ENCODE results near the gene ZC2HC1C. TPM values are rescaled to one million over a fixed set of nuclear protein-coding genes. Genes with fewer than 3 reads are reported as not detected.
"Not testable (repeated sequence)": the region's sequence is repeated elsewhere in the genome, so short reads cannot be mapped to it uniquely, and the experiment has no call there.

ZC2HC1C gene
- total RNA-seq, 1 experiment from 2014 or later = 4.1 TPM

DNA sequence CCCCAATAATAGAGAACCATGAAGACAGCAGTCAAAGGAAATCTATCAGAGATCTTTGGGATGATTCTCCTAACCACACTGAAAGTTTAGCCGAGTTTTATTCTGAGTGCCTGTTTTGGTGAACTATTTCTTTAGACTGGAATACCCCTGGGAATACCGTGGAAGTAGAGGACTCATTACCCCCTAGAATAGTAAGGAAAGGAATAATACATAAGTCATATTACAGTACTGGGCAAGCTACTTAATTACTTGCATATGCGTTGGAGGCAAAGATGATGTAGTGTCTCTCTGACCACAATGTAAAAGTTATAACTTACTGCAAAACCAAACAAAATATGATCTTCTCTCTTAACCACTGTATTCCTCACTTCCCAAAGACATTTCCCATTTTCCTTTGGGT is 25.5 kb downstream of the ZC2HC1C start:
- DNase-seq (ENCODE audit: low spot score) = no peak

- DNase-seq (ENCODE audit: low spot score) = no peak
These were observed 26.2 kb downstream of the ZC2HC1C start for GRCh38 chr14:75095690-75096089.

- no peak for DNase-seq (ENCODE audit: low spot score)
These were observed 27.5 kb downstream of the ZC2HC1C start for GRCh38 chr14:75096959-75097358.

DNA sequence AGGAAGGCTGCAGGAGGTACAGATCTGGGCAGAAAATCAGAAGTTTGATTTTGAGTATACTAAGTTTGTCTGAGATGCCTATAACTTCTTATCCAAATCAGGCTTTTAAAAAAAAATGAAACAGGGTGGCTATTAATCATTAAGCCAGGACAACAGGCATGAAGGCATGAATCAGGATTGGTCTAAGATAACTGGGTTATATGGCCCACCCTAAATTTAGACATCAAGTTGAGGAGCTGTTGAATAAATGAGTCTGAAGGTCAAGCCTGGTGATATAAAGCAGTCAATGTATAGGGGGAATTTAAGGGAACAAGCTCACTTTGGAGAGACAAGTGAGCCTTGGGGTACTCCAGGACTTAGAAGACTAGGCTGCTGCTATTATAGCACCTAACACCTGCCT is 28.8 kb downstream of the ZC2HC1C start:
- DNase-seq (ENCODE audit: low spot score) = no peak

DNA sequence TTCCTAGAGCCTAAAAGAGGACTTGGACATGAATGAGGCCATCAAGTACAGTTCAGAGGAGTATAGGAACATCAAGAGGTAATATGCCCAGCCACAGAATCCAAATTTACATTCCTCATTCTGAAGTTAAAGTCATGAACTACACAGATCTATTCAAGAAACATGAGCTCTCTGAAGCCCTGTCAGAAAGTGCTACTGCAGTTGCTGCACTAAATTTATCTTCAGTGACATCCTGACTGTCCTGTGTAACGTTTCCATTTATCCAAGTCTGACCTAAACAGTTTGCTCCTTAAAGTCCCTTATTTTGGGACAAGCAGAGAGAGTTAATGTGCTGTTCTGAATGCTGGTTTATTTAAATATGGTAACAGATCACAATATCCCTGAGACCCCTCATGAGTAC is 29.2 kb downstream of the ZC2HC1C start:
- DNase-seq (ENCODE audit: low spot score) = no peak

GRCh38 chr14:75101491-75101890 is 32.0 kb downstream of the ZC2HC1C start:
- no peak for DNase-seq (ENCODE audit: low spot score)

DNA sequence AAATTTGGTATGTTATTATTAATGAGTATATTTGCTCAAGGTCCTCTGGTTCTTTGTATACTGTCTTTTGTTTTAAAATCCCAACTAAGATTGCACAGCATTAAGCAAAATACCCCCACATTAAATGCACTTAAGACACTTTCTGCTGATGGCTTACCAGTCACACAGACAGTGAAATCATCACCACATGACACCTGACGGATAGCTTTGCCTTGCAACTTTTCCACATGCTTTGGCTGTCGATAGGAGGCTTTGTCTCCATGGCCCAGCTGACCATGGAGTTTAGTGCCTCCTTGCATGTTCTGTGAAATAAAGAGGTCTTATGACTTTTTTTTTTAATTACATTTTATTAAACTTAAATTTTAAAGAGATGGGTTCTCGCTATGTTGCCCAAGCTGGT is 37.7 kb downstream of the ZC2HC1C start:
- DNase-seq (ENCODE audit: low spot score) = no peak

DNA sequence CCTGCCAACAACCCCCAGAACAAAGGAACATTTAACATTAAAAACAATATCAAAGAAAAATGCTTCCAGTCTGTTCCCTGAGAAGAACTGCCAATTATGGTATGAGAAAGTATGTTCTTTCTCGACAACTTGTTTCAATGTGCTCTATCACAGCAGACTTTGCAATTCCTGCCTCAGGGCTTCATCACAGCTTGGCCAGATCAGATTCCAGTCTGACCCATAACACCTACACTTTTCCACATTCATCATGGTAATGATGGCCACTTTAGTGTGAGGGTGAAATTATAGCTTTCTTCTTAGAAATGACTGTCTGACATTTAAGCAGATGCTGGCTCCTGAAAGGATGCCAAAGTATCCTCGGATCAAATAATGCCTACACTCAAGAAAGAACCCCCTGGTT is 40.4 kb downstream of the ZC2HC1C start:
- no peak for DNase-seq (ENCODE audit: low spot score)

GRCh38 chr14:75113932-75114539 is 44.6 kb downstream of the ZC2HC1C start:
- DNase-seq (ENCODE audit: low spot score) = no peak

DNA sequence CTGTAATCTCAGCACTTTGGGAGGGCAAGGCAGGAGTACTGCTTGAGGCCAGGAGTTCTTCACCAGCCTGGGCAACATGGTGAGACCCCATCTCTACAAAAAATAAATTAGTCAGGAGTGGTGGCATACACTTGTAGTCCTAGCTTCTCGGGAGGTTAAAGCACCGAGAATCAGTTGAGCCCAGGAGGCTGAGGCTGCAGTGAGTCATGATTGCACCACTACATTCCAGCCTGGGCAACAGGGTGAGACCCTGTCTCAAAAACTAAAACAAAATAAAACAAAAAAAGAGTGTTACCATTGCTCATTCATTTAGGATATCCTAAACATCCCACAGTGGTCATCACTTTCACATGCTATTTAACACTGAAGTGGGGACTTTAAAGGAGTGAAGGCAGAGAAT is 49.6 kb downstream of the ZC2HC1C start:
- DNase-seq (ENCODE audit: low spot score) = no peak

- DNase-seq (ENCODE audit: low spot score) = no peak
These were observed 51.3 kb downstream of the ZC2HC1C start for GRCh38 chr14:75120541-75121291.

GRCh38 chr14:75121552-75121951 is 52.1 kb downstream of the ZC2HC1C start:
- DNase-seq (ENCODE audit: low spot score) = no peak

DNA sequence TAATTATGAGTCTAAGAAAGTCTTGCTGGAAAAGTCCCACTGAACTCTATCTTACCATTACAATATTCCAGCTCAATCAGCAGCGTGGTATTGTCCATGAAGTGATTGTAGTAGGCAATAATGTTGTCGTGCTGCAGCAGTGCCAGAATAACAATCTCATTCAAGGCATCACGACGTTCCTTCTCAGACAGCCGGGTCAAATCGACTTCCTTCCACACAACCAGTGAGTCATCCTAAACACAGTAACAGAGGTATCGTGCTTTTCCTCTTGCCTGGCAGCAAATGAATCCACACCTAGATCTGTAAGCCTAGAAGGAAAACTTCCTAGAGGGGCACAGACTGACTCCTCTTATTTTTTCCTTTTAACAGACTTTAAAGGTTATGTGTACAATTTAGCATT is 54.5 kb downstream of the ZC2HC1C start:
- peak; percentile 49 for DNase-seq (ENCODE audit: low spot score)

- DNase-seq (ENCODE audit: low spot score) = no peak
These were observed 56.2 kb downstream of the ZC2HC1C start for GRCh38 chr14:75125617-75126016.

DNA sequence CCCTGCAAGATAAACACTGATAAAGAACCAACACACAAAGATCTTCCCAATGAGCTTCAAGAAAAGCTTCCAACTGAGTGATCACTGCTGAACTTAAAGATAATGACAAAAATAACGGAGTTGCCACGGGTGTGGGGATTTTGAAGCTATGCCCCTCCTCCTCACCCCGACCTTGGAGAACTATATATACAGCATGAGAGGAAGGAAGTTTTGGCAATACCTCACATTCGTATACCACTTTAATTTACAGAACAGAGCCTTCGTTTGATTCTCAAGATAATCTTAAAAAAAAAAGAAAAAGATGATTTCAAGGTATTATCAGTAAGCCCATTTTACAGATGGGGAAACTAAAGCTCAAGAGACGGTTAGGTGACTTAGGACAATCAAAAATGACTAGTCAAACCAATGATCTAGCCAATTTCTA is 56.7 kb downstream of the ZC2HC1C start:
- DNase-seq (ENCODE audit: low spot score) = no peak

- peak; percentile 85 for DNase-seq (ENCODE audit: low spot score)
These were observed 57.4 kb downstream of the ZC2HC1C start, which contains the start of gene NEK9 for GRCh38 chr14:75126679-75127473. Gene NEK9 (minus strand): TSS chr14:75127048. CDS start chr14:75126921, 127 bp downstream.

DNA sequence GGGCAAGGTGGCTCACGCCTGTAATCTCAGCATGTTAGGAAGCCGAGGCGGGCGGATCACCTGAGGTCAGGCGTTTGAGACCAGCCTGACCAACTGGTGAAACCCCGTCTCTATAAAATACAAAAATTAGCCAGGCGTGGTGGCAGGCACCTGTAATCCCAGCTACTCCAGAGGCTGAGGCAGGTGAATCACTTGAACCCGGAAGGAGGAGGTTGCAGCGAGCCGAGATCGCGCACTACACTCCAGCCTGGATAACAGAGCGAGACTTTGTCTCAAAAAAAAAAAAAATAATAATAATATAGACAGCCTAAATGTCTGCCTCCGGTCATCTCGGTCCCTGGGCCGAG is 58.0 kb downstream of the ZC2HC1C start:
- not testable (repeated sequence) for DNase-seq (ENCODE audit: low spot score)

DNA sequence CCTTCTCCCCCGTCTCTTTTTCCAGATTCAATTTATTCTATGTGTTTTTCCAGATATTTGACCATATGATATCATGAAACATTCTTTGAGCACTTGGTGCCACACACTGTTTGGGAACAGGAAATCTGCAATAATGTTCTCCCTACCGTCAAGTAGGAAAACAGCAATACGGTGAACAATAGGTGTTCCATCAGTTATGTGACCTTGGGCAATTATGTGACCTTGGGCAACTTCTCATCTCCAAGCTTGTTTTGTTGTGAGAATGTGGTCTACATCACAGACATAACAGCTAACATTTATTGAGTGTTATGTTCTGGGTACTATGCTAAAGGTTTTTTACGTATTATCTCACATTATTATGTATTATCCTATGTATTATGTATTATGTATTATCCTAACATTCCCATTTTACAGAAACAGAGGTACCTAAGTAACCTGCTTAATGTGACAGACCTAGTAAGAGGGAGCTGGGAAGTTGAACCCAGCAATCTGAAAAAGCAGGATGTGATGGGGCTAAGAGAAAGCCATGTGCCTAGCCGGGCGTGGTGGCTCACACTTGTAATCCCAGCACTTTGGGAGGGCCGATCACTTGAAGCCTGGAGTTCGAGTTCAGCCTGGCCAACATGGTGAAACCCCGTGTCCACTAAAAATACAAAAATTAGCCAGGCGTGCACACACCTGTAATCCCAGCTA is 58.6 kb downstream of the ZC2HC1C start:
- no peak for DNase-seq (ENCODE audit: low spot score)

DNA sequence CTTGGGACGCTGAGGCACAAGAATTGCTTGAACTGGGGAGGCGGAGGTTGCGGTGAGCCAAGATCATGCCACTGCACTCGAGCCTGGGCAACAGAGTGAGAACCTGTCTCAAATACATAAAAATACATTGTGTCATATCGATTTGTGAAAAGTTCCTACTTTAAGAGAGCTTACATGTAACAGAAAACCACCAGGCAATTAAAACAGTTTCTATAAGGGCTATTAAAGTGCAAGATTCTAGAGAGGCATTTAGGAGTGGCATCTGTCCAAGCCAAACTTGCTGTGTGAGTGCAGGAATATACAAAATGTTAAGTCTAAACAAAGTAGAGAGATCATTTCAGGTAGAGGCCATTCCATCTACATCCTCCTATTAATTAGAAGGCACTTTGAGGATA is 59.2 kb downstream of the ZC2HC1C start:
- no peak for DNase-seq (ENCODE audit: low spot score)

All from HT-29 (cell line).